Ovary (tissue), 9 donors: ENCODE data around the gene TDRD9. TPM values are rescaled to one million over a fixed set of nuclear protein-coding genes. Genes with fewer than 3 reads are reported as not detected.

Source experiments
- DNase-seq, 5 donors: peaks; one replicate each; pipeline ENCODE4 v3.0.0-alpha.2; 2019 to 2020
- H3K27ac ChIP-seq, 2 donors: fragments of 200-600 bp; one replicate each; pipeline versions ENCODE4 v1.5.1 to v1.8.0; 2019 to 2022
- H3K27me3 ChIP-seq: fragments of 200-600 bp; one replicate; pipeline ENCODE4 v1.8.0; 2022
- H3K36me3 ChIP-seq: fragments of 200-600 bp; sonication (generic); one replicate; pipeline ENCODE4 v1.5.1; 2019
- H3K4me1 ChIP-seq: one replicate; pipeline ENCODE4 v1.8.1; 2013; ENCODE audit warnings: mild to moderate bottlenecking, moderate library complexity; ENCODE audit not compliant: insufficient read depth
- H3K4me3 ChIP-seq: fragments of 200-600 bp; sonication (generic); one replicate; pipeline ENCODE4 v1.5.1; 2017
- H3K9me3 ChIP-seq, 2 donors: fragments of 200-600 bp in 1 of 2; sonication (generic) in 1 of 2; one replicate each; pipeline versions ENCODE4 v1.5.1 to v1.8.1; 2013 to 2019; ENCODE audit warnings: mild to moderate bottlenecking in 1 of 2, moderate library complexity in 1 of 2
- EP300 ChIP-seq: sonication (generic); formaldehyde crosslinking; IDR thresholded peaks from one replicate; pipeline ENCODE4 v1.6.1; 2017; ENCODE audit warnings: antibody characterized with exemption
- POLR2A ChIP-seq: fragments of 450-650 bp; IDR thresholded peaks from one replicate; pipeline ENCODE4 v1.6.1; 2017; ENCODE audit warnings: antibody characterized with exemption, mild to moderate bottlenecking, moderate library complexity
- WGBS, 3 donors: extraction: QIAGEN DNeasy Blood & Tissue Kit in 1 of 3; methylation state at CpG; one replicate each; pipeline versions ENCODE4 v1.1.5 to v1.1.7; 2013 to 2017; 5-methylcytosine and 5-hydroxymethylcytosine counted together
- intact Hi-C, 4 donors: fragments of 100-400 bp; cut with DNase I; formaldehyde crosslinking; loops; one replicate each; pipeline versions ENCODE4 v1.11.0 to v1.15.1; 2022 to 2023
- polyA plus RNA-seq, 2 donors: library from polyadenylated mRNA; stranded (reverse); fragments of 200-250 nt in 1 of 2; fragments of 350-450 nt in 1 of 2; fragmentation: Illumina TruSeq in 1 of 2; extraction: RNeasy Lipid Tissue Mini Kit (QIAGEN cat#74804) in 1 of 2; gene quantifications; one replicate each; pipeline ENCODE4 v1.2.3, GENCODE V29; 2013 to 2014
- total RNA-seq, 7 donors: library from RNA; depleted of rRNA in 2 of 7; stranded (reverse); fragments of >200 nt in 2 of 7; fragmentation: NEBNext Ultra II Directional in 3 of 7; extraction: Animal tissue kit (Norgen Biotek cat#: 25700) in 3 of 7; gene quantifications; one replicate each; pipeline versions ENCODE4 v1.1.0 to v1.2.4, GENCODE V29; 2016 to 2023
- TF ChIP-seq, protein P1 (sequence below), 3 donors: fragments of 450-650 bp in 2 of 3; fragments of 200-600 bp in 1 of 3; IDR thresholded peaks; one replicate each; pipeline versions ENCODE4 v1.5.1 to v1.8.0; 2016 to 2022; ENCODE audit warnings: antibody characterized with exemption in 3 of 3, mild to moderate bottlenecking in 1 of 3
- donor health status: DM: no; HTN: no; CAD: no; lungs with moderate emphysema.
- donor health status: DM: no; HTN: no; CAD: no.
- donor health status: Bipolar disorder and iron deficiency.
- donor health status: DM: yes; HTN: yes; CAD: no.
- donor health status: DM: no; HTN: no; CAD: no.
- donor health status: DM: yes; HTN: yes; CAD: no.

TDRD9 gene
- total and polyA plus RNA-seq, 9 donors, result 0.23 to 5.1 (median 0.83) TPM

DNA sequence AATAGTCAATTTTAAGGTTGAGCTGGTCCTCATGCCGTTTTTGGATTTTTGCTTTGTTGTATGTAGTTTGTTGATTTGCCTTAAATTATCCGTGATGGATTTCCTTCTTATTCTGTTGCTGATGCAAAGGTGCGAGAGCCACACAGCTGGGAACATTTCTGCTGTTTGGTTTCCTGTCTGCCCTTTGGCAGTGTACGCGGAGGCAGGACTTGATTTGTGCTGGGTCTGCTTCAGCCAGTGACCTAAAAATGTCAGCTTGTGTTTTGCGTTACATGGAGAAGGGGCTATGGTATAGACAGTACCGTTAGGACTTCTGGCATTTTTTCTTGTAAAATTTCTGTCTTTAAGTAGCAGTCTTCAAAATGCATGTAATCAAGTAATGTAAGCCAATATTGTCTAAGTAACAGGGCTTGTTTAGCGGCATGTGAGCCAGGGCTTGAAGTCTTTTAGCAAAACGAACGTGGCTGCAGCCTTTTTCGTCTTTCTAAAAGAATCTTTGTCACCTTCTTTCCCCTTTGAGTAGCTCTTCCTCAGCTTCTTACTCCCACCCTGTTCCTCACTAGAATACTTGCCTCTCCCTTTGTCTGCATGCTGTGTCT is 32.3 kb downstream of the TDRD9 start:
- no peaks in the 10 kb centered on the region for H3K36me3 ChIP-seq
- TF ChIP-seq, protein P1, sequence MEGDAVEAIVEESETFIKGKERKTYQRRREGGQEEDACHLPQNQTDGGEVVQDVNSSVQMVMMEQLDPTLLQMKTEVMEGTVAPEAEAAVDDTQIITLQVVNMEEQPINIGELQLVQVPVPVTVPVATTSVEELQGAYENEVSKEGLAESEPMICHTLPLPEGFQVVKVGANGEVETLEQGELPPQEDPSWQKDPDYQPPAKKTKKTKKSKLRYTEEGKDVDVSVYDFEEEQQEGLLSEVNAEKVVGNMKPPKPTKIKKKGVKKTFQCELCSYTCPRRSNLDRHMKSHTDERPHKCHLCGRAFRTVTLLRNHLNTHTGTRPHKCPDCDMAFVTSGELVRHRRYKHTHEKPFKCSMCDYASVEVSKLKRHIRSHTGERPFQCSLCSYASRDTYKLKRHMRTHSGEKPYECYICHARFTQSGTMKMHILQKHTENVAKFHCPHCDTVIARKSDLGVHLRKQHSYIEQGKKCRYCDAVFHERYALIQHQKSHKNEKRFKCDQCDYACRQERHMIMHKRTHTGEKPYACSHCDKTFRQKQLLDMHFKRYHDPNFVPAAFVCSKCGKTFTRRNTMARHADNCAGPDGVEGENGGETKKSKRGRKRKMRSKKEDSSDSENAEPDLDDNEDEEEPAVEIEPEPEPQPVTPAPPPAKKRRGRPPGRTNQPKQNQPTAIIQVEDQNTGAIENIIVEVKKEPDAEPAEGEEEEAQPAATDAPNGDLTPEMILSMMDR (IDR thresholded peaks at IDR 0.05), result no peak
- TF ChIP-seq EP300 (no peak), POLR2A (no peak)
- H3K4me3 ChIP-seq, result no peak overlapping the region
- H3K27me3 ChIP-seq, result no peaks in the 10 kb centered on the region
- intact Hi-C loops, result no loop called here
- H3K9me3 ChIP-seq, result no peaks in the 10 kb centered on the region
- no peak overlapping the region for H3K27ac ChIP-seq
- H3K4me1 ChIP-seq, result no peaks in the 10 kb centered on the region
- WGBS, 3 donors, result 43 to 44% (median 44%) methylated on average over 11 of the region's 11 CpGs
- no peak for DNase-seq

DNA sequence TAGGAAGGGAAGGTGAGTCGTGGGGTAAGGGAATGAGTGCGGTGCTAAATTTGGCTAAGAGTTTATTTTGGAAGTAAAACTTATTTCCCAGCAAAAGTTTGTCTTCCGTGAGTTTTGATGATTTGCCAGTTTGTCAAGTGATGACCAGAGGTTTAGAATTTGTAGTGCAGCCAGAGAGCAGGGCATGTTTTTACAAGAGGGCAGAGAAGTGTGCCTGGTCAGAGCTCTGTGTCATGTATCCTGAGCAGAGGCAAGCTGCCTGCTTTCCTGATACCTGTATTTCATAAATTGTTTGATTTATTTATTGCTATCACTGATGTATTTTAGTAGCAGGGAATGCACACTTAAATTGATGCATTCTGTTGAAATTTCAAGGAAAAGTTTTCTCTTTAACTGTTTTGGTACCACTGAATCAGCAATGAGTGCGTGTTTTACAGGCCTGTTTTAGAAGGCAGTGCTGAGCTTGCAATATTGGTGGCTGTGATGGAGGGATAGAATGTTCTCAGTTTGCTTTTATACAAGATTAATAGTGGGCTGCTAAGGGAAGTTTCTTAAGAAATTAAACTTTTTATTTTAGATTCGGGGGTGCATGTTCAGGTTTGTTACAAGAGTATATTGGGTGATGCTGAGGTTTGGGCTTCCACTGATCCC is 33.8 kb downstream of the TDRD9 start:
- H3K27ac ChIP-seq, result no peak overlapping the region
- intact Hi-C loops, result no loop called here

DNA sequence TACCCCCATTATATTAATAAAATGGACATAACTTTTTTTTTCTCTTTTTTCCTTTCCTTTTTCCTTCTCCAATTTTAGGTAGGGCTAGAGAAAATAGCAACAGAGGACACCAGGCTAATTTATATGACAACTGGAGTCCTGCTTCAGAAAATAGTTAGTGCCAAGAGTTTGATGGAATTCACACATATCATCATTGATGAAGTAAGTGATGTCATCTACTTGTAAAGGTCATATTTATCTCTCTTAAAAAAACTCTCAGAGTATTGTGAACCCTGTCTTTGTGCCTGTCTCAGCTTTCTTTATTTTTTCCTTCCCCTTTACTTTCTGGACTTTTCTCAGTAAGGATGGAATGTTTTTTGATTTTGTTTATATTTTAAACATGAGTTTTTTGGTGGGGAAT is 38.4 kb downstream of the TDRD9 start:
- intact Hi-C loops, result no loop called here
- no peak for DNase-seq
- H3K4me1 ChIP-seq, result no peaks in the 10 kb centered on the region

More for the DNA sequence above, 33.8 kb downstream of the TDRD9 start:
- Histone ChIP-seq H3K27me3 (no peaks in the 10 kb centered on the region), H3K4me1 (no peaks in the 10 kb centered on the region), H3K4me3 (no peak overlapping the region), H3K36me3 (no peaks in the 10 kb centered on the region), H3K9me3 (no peaks in the 10 kb centered on the region)
- 61 to 65% (median 64%) methylated on average over 5 of the region's 5 CpGs for whole genome bisulfite sequencing, 3 donors
- no peak for DNase-seq
- TF ChIP-seq POLR2A (no peak), EP300 (no peak)
- TF ChIP-seq, protein P1 (IDR thresholded peaks at IDR 0.05), result no peak

DNA sequence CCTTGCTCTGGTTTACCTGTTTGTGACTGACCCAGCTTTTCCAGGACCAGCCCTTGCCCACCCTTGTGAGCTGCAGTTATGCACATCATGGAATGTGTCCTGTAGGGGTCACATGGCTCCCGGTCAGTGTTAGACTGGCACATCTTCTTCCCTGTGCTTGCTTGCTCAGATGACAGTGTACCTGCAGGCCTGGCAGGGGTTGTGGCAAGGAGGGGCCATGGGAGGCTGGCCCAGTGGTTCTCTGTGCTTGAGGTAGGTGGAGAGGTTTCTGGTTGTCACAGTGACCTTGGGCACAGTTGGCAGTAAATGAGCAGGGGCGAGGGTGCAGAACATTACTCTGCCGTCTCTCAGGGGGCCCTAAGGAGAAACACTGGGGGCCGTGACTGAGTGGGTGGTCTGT is 41.7 kb downstream of the TDRD9 start:
- WGBS, 3 donors, result 63 to 79% (median 65%) methylated on average over 4 of the region's 4 CpGs
- no peak for DNase-seq

More for the DNA sequence above, 38.4 kb downstream of the TDRD9 start:
- H3K4me3 ChIP-seq, result no peak overlapping the region
- TF ChIP-seq EP300 (no peak), POLR2A (no peak)
- TF ChIP-seq, protein P1 (IDR thresholded peaks at IDR 0.05), result no peak
- no peaks in the 10 kb centered on the region for H3K9me3 ChIP-seq
- H3K36me3 ChIP-seq, result no peaks in the 10 kb centered on the region
- H3K27ac ChIP-seq, result no peak overlapping the region
- no peaks in the 10 kb centered on the region for H3K27me3 ChIP-seq

More for the DNA sequence above, 41.7 kb downstream of the TDRD9 start:
- Histone ChIP-seq H3K36me3 (no peaks in the 10 kb centered on the region), H3K4me3 (no peak overlapping the region), H3K27me3 (no peaks in the 10 kb centered on the region), H3K4me1 (no peaks in the 10 kb centered on the region), H3K27ac (no peak overlapping the region), H3K9me3 (no peaks in the 10 kb centered on the region)
- TF ChIP-seq EP300, result no peak
- TF ChIP-seq POLR2A, result no peak
- TF ChIP-seq, protein P1 (IDR thresholded peaks at IDR 0.05), result no peak
- intact Hi-C loops, result no loop called here
